SH-SY5Y (cell line): Measurements from ENCODE around the gene GPR15.

Experiments
- GATA2 ChIP-seq: IDR thresholded peaks from 2 replicates; pipeline ENCODE4 v1.6.1; 2011; ENCODE audit warnings: mild to moderate bottlenecking, low read depth, low read length
- GATA3 ChIP-seq: IDR thresholded peaks from 2 replicates; pipeline ENCODE4 v1.6.1; 2011; ENCODE audit warnings: low read depth, mild to moderate bottlenecking, low read length, moderate library complexity

The GPR15 gene

GRCh38 chr3:98583766-98584165, 52.0 kb downstream of the GPR15 start:
- TF ChIP-seq GATA3 = no peak
- no peak for TF ChIP-seq GATA2
